GM12875 (cell line): ENCODE results near the gene GNA15.

Experiments used
- H3K4me3 ChIP-seq: one replicate; pipeline ENCODE4 v1.5.1; 2011; ENCODE audit warnings: low read depth, low read length, control low read depth
- CTCF ChIP-seq: IDR thresholded peaks from 2 replicates; pipeline ENCODE4 v1.5.1; 2011; ENCODE audit warnings: low read depth, mild to moderate bottlenecking, control low read depth, inconsistent platforms, low read length, moderate library complexity, borderline replicate concordance; ENCODE audit not compliant: insufficient read depth

GNA15 gene

GRCh38 chr19:3114018-3114726 is 21.7 kb upstream of the GNA15 start:
- TF ChIP-seq CTCF = no peak

GRCh38 chr19:3114811-3115210 is 21.0 kb upstream of the GNA15 start:
- no peak for TF ChIP-seq CTCF
- H3K4me3 ChIP-seq = no peak overlapping the region

More at GRCh38 chr19:3114018-3114726, 21.7 kb upstream of the GNA15 start:
- H3K4me3 ChIP-seq = no peak overlapping the region

GRCh38 chr19:3115411-3115810 is 20.4 kb upstream of the GNA15 start:
- H3K4me3 ChIP-seq = no peak overlapping the region
- no peak for TF ChIP-seq CTCF

- H3K4me3 ChIP-seq = no peak overlapping the region
- no peak for TF ChIP-seq CTCF
These were observed 19.8 kb upstream of the GNA15 start for GRCh38 chr19:3115916-3116602.

GRCh38 chr19:3116621-3117020 is 19.2 kb upstream of the GNA15 start:
- no peak for TF ChIP-seq CTCF
- no peak overlapping the region for H3K4me3 ChIP-seq

GRCh38 chr19:3117716-3118115 is 18.1 kb upstream of the GNA15 start:
- H3K4me3 ChIP-seq = no peak overlapping the region
- TF ChIP-seq CTCF = no peak
